Kidney epithelial cell (primary cell): Measurements from ENCODE around the gene PHACTR2. TPM values are rescaled to one million over a fixed set of nuclear protein-coding genes. Genes with fewer than 3 reads are reported as not detected.
"Not testable (repeated sequence)": the region's sequence is repeated elsewhere in the genome, so short reads cannot be mapped to it uniquely, and the experiment has no call there.

Experiments
- DNase-seq: peaks from one replicate; pipeline ENCODE4 v3.0.0-alpha.2; 2010; ENCODE audit warnings: low read depth
- H3K27me3 ChIP-seq: 2 replicates; pipeline ENCODE4 v1.6.0; 2011; ENCODE audit warnings: low read length; ENCODE audit not compliant: control insufficient read depth, insufficient read depth
- H3K36me3 ChIP-seq: 2 replicates; pipeline ENCODE4 v1.5.1; 2011; ENCODE audit warnings: low read length; ENCODE audit not compliant: control insufficient read depth, insufficient read depth
- H3K4me3 ChIP-seq: 2 replicates; pipeline ENCODE4 v1.5.1; 2011; ENCODE audit warnings: low read depth, mild to moderate bottlenecking, control low read depth, low read length
- CTCF ChIP-seq: IDR thresholded peaks from 2 replicates; pipeline ENCODE4 v1.5.1; 2011; ENCODE audit warnings: mild to moderate bottlenecking, moderate library complexity, low read length, control low read depth, inconsistent platforms; ENCODE audit not compliant: insufficient read depth, poor library complexity, severe bottlenecking
- total RNA-seq: library from RNA; depleted of rRNA; stranded (reverse); fragments of >200 nt; gene quantifications from 2 replicates; pipeline ENCODE4 v1.2.3, GENCODE V29; 2015

The PHACTR2 gene
- total RNA-seq, 1 donor from 2014 or later: 19.6 TPM

- DNase-seq: no peak
- TF ChIP-seq CTCF: no peak
- Histone ChIP-seq H3K27me3 (no peaks in the 10 kb centered on the region), H3K4me3 (no peak overlapping the region), H3K36me3 (no peaks in the 10 kb centered on the region)
These were observed 21.7 kb upstream of the PHACTR2 start for GRCh38 chr6:143656026-143656425.

- no peak for TF ChIP-seq CTCF
- no peaks in the 10 kb centered on the region for H3K27me3 ChIP-seq
- no peak overlapping the region for H3K4me3 ChIP-seq
- H3K36me3 ChIP-seq: no peaks in the 10 kb centered on the region
- no peak for DNase-seq
These were observed 20.0 kb upstream of the PHACTR2 start for GRCh38 chr6:143657809-143658208.

GRCh38 chr6:143660170-143660569 lies 17.6 kb upstream of the PHACTR2 start:
- DNase-seq, H3K4me3 ChIP-seq, H3K36me3 ChIP-seq, H3K27me3 ChIP-seq: not testable (repeated sequence)

GRCh38 chr6:143664171-143664570 lies 13.6 kb upstream of the PHACTR2 start:
- DNase-seq: no peak
- Histone ChIP-seq H3K27me3 (no peaks in the 10 kb centered on the region), H3K36me3 (no peaks in the 10 kb centered on the region), H3K4me3 (no peak overlapping the region)
- no peak for TF ChIP-seq CTCF

GRCh38 chr6:143666007-143666406 lies 11.8 kb upstream of the PHACTR2 start:
- H3K36me3 ChIP-seq, DNase-seq, H3K4me3 ChIP-seq, H3K27me3 ChIP-seq: not testable (repeated sequence)

GRCh38 chr6:143669483-143669882 lies 8.3 kb upstream of the PHACTR2 start:
- H3K36me3 ChIP-seq, H3K4me3 ChIP-seq, DNase-seq, H3K27me3 ChIP-seq: not testable (repeated sequence)

- Histone ChIP-seq H3K4me3 (no peak overlapping the region), H3K36me3 (no peaks in the 10 kb centered on the region), H3K27me3 (no peaks in the 10 kb centered on the region)
- no peak for TF ChIP-seq CTCF
- peak; percentile 61 for DNase-seq
These were observed 4.1 kb upstream of the PHACTR2 start for GRCh38 chr6:143673669-143674068.
